GM19025 (cell line): Measurements from ENCODE around the gene INPP1.
"Not testable (repeated sequence)": the region's sequence is repeated elsewhere in the genome, so short reads cannot be mapped to it uniquely, and the experiment has no call there.

Source experiments
- ATAC-seq: cut with Tn5 transposase; IDR thresholded peaks from one replicate; pipeline ENCODE4 v1.9.1; 2021; ENCODE audit warnings: mild to moderate bottlenecking, low read depth, moderate library complexity; ENCODE audit not compliant: unreplicated experiment

The INPP1 gene

GRCh38 chr2:190333395-190333794 lies 10.0 kb upstream of the INPP1 start:
- ATAC-seq: no peak

- ATAC-seq: no peak
Measured at GRCh38 chr2:190333928-190334327, 9.5 kb upstream of the INPP1 start.

GRCh38 chr2:190334479-190335224 lies 8.7 kb upstream of the INPP1 start:
- no peak for ATAC-seq

DNA sequence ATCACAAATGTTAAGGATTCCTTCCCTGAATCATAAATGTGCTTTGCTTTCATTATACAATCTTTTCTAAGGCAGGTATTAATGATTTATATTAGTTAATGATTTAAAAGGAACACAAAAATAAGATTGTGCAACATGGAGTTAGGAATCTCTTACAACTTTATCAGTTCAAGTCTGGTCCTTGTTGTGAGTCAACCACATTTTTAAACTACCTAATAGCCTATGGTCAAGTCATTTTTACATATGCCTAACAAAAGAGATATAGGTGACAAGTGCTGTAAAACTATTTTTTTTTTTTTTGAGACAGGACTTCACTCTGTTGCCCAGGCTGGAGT lies 8.2 kb upstream of the INPP1 start:
- ATAC-seq: no peak

DNA sequence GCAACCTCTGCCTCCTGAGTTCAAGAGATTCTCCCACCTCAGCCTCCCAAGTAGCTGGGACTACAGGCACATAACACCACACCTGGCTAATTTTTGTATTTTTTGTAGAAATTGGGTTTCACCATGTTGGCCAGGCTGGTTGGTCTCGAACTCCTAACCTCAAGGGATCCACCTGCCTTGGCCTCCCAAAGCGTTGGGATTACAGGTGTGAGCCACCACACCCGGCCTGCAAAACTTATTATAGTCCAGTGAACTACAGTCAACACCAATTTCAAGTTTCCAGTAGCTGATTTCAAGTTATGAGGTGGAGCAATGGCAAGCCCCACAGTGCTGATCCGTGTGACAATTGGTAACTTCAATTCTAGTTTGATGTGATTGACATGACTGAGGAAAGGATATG lies 7.8 kb upstream of the INPP1 start:
- not testable (repeated sequence) for ATAC-seq

- no peak for ATAC-seq
Measured at GRCh38 chr2:190336420-190336819, 7.0 kb upstream of the INPP1 start.

DNA sequence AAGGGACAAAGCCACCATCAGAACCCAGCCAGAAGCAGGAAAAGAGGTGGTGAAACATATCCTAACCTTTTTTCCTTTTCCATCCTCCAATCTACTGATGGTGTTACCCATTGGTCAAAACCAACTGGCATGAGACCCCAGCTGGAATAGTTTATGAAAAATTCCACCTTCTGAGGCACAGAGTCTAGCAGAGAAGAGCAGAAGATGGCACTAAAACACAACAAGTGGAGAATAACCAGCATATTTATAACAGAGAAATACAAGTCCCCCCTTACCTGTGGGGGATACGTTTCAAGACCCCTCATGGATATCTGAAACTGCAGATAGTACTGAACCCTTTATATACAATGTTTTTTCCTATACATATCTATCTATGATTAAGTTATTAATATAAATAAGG lies 4.9 kb upstream of the INPP1 start:
- ATAC-seq: no peak

- ATAC-seq: no peak
Measured at GRCh38 chr2:190339394-190339793, 4.0 kb upstream of the INPP1 start.

- ATAC-seq: no peak
Measured at GRCh38 chr2:190340369-190340768, 3.0 kb upstream of the INPP1 start.

GRCh38 chr2:190342611-190343010 lies 778 bp upstream of the INPP1 start:
- no peak for ATAC-seq

DNA sequence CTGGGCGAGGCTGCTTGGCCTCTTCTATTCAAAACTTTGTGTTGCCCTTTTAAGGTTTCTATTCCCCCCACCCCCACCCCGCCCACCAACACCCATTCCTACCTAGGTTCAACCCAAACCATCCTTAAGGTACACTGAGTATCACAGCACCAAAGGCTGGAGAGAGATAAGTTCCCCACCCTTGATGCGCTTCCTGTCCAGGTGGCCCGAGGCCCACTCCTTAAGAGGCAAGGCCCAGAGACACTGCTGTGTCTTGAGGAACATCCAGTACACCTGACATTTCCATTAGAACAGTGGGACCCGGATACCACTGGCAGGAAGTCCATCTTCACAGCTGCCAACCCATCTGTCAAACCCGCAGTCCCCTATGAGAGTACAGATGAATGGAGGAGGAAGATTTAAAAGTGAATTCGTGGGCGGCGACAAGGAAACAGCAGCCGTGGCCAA lies 277 bp upstream of the INPP1 start:
- no peak for ATAC-seq

GRCh38 chr2:190344276-190344827 lies 963 bp downstream of the INPP1 start:
- ATAC-seq: peak; percentile 68

DNA sequence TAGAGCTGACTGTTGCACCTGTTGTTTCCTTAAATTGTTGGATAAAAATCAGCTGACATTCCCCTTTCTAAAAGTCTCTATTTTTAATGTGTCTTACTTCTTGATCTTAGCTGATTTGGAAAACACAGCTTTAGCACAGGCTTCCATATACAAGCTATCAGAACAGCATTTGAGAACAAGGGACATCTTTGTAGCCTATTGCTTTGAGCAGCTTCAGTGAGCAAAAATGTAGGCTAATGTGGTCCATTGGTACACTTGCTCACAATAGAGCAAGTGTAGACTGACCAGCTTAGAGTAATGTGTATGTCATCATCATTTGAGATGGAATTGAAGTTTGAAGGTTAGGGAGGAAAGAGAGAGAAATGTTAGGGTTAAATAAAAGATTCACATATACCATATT lies 7.0 kb downstream of the INPP1 start:
- no peak for ATAC-seq

GRCh38 chr2:190351955-190352354 lies 8.6 kb downstream of the INPP1 start:
- no peak for ATAC-seq

DNA sequence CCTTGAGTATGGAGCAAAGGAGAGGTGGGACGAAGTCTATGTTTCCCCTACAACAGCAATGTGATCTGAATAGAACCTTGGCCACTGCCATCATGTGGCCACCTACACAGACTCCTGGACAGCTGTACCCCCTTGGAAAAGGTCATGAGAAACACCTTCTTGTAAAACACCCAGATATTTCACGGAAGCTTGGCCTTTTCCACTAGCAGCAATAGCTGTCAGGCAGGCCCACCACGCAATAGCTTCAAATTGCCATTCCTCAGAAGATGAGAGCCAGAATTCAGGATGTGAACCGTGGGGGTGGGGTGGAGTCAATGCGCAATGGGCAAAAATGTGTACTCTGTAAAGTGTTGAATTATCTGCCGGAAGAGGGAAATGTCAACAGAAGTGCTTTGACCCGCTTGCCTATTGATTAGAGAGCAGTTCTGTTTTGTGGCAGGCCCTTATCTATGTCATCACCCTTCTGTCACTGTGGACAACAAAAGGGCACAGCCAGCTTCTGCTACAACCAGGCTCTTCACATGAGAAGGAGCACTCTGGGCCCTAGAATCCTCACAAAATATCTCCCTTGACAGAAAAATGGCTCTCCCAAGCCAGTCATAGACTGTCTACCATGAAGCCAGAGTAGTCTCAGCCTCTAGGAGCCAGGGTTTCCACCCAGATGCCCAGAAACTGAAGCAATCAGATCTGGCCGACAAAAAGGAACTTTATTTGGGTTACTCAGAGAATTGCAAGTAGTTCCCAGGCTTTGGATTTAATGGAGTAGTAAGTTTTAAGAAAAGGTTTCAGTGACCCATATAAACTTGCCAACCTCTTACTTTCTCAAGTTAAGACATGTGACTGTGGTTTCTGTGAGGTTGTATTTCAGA lies 9.5 kb downstream of the INPP1 start:
- no peak for ATAC-seq

DNA sequence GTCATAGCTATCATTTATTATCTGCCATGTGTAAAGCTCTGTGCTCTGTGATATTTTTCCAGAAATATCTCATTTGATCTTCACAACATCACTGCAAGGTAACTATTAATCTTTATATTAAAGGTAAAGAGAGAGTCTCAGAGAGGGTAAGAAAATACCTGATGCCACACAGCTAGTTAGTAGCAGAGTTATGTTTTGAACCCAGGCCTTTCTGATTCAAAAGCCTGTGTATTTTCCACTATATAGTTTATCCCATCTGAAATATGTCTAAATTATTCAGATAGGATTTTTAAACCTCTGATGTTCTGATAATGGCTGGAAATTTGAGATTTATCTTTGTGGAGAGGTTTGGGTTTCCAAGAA lies 10.1 kb downstream of the INPP1 start:
- no peak for ATAC-seq

GRCh38 chr2:190354003-190354690 lies 10.8 kb downstream of the INPP1 start:
- ATAC-seq: no peak

- no peak for ATAC-seq
Measured at GRCh38 chr2:190355968-190356644, 12.7 kb downstream of the INPP1 start.

DNA sequence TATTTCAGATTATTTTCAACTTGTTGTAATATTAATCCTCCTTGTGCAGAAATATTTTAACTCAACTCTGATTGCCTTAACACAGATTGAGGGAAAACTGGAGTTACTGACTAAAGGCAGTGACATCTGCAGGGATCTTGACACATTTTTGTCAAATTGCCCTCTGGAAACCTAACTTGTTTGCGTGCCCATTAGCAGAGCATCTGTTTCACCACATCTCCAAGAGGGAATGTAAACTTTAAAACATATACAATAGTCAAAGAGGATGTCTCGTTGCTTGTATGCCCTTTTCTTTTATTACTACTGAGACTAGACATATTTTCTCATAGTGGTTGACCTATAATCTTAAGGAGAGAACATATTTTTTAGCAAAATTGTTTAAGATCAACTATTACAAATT lies 14.2 kb downstream of the INPP1 start:
- no peak for ATAC-seq

DNA sequence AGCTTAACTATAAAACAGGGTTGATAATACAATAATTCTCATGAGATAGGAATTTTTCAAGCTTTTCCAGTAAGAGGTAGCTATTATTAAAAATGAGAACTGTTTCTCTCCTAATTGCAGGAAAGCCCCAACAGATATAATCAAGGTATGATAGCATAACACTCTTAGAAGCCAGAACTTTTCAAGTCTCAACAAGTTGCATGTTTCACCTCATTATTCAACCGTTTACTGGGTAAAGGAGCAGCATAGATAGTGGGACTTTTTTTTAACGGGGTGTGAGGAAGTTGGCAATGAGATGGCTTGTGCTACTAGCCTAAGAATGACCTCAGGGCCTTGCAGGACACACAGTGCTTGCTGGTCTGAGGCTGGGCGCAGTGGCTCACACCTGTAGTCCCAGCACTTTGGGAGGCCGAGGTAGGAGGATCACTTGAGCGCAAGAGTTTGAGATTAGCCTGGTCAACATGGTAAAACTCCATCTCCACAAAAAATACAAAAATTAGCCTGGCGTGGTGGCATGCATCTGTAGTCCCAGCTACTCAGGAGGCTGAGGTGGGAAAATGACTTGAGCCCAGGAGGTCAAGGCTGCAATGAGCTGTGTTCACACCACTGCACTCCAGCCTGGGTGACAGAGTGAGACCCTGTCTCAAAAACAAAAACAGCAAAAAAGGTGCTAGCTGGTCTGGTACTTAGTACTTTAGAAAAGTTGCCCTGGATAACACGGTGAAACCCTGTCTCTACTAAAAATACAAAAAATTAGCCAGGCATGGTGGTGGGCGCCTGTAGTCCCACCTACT lies 15.5 kb downstream of the INPP1 start:
- ATAC-seq: not testable (repeated sequence)
